Glomerular visceral epithelial cell (primary cell): Measurements from ENCODE around the gene HTR3D.
"Not testable (repeated sequence)": the region's sequence is repeated elsewhere in the genome, so short reads cannot be mapped to it uniquely, and the experiment has no call there.

Experiments used
- DNase-seq: peaks from one replicate; pipeline ENCODE4 v3.0.0-alpha.2; 2016; ENCODE audit errors: extremely low spot score

Gene HTR3D

DNA sequence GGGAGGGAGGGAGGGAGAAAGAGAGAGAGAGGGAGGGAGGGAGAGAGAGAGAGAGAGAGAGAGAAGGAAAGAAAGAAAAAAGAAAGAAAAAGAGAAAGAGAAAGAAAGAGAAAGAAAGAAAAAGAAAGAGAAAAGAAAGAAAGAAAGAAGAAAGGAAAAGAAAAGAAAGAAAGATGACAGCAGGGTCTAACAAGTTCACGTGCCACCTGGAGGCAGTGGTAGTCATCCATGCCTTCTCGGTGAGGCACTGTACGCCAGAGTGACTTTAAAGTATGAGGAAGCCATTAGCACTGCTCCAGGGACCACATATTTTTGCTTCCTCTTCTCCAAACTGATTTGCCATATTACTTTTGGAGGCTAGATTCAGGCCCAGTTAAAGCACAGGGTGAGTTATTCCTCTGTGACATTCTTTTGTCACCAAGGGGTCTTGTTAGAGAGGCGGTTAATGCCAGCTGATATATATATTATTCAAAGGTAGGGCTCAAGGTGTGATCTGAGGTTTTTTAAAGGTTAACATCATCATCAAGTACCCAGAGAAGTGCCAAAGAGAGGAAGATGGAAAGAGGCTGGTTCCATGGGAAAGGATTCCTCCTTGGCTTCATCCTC, at the start of gene HTR3D:
TSS of gene HTR3D (plus strand) at position 556 of the 606 bp plus-strand sequence. CDS start at position 556, 0 bp downstream.
- DNase-seq: peak; percentile 62

DNA sequence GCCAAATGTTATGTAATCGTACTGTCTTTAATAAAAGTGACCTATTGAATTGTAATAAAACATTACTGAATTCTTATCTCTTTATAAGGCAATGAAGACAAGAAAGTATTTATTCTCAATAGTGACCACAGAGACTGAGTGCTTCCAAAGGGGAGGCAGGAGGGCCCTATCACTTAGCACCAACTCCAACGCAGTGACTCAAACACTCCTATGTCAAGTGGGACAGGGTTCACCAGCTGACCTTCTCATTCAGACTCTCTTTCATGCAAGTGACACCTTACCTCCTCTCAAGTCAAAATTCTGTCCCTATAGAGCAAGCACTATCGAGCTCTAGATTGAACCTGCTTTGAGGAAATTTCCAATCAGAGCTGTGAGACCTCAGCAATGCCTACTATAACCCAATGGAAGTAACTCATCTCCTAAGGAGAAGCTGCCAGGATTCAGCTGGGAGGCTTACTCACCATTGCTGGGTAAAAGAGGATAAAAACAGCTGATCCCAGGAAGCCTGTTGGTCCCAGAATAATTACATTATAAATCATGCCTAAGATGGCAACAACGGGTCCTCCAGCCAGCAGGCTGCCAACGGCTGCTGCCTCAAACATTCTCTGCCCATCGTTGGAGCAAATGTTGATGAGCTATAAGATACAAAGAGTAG, 49.4 kb upstream of the HTR3D start:
- DNase-seq: no peak

DNA sequence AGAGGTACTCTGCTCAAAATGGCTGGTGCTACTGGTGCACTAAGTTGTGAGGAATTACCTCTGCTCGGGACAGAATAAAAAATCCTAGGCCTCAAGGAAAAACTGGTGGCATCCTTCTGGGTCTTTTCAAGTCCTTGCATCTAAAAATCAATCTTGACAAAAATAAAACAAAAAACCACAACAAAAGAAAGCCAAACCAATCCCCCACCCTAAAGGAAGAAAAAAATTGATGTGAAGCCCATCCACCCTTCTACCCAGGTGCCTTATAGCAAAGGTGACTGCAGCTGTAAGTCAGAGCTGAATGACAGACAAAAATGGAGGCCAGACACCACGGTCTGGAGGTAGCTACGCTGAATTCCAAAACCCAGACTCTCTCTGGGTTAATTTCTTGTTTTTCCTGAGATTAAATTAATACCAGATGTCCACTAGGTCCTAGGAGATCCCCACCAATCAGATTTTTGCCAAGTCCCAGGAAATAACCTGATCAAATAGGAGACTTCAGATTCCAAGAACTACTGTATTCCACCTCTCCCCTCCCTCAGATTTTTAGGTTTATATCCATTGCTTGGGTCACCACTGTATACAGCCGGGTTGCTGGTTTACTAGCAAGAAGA, 47.3 kb upstream of the HTR3D start:
- DNase-seq: no peak

DNA sequence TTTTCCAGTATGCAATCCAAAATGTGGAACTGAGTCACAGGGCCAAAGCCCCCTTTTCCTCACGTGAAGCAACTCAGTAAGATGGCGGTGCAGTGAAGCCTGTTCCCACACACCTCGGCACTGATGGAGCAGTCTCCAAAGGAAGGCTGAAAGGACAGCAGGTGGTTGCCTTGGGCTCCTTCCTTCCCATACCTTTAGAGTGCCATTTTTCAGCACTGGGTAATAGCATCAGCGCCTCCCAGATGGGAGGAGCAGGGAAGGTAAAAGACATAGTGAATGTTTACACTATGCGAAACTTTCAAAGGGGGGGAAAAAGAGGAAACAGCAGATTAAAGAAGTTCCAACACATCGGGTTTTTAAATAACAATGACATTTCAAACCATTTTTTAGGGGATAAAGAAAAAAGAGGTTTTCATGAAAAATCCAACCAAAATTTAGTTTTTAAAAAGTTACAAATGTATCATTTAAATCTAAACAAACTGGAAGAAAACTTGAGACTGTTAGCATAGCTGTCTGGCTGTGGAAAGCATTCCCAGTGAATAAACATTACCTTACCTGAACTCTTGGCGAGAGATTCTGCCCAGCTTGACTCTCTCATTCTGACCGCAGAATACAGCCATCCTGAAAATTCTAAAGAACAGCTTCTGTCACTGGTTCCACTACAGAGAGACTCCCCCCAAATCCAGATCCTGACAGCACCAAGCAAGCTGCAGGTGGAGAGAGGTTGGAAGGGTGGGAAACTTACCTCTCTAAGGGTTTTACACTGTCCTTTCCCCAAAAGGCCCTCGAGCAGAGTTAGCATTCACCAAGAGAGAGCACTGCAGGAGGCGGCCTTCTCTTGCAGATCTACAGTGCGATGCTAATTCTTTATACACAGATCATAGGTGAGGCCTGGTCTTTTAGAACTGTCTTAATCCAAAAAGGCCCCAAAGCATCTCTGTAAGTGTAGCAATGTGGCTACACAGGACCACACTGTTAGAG, 46.5 kb upstream of the HTR3D start:
- DNase-seq: no peak

GRCh38 chr3:183987000-183987600, 44.4 kb upstream of the HTR3D start:
- DNase-seq: no peak

GRCh38 chr3:183988216-183988790, 43.2 kb upstream of the HTR3D start:
- no peak for DNase-seq

GRCh38 chr3:183991403-183991802, 40.1 kb upstream of the HTR3D start:
- DNase-seq: no peak

DNA sequence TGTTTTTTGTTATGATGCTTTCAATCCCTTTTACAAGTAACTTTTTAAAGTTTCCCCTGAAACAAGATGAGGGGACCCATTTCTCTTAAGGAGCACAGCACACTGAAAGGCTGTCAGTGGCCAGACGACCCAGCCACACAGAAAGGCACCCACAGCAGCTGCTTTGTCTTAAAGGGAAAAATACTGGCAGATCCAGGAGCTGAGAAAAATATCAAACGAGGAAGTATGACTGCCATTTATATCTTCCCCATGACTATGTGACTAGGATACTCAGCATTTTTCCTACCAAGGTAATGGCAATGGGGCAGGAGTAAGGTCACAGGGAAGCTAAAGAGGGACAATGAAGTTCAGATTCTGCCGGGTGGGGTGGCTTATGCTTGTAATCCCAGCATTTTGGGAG, 29.8 kb upstream of the HTR3D start:
- no peak for DNase-seq

- no peak for DNase-seq
Observed at GRCh38 chr3:184002469-184002868, 29.1 kb upstream of the HTR3D start.

GRCh38 chr3:184003187-184003967, 28.2 kb upstream of the HTR3D start:
- peak; percentile 27 for DNase-seq

DNA sequence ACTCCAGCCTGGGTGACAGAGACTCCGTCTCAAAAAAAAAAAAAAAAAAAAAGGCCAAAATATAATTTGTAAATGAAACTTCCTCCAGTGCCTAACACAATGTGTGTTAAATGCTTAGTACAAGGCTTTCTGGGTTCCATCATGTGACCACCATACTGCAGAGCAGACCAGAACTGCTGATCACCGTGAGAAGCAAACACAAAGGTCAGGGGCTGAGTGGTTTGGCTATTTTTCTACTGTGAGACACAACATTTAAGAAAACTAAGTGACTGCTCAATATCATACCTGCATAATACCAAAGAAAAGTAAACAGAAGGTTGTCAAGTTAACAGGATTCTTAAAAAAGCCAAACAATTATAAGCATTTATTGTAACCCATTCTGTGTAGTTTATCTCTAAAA, 27.1 kb upstream of the HTR3D start:
- DNase-seq: no peak

DNA sequence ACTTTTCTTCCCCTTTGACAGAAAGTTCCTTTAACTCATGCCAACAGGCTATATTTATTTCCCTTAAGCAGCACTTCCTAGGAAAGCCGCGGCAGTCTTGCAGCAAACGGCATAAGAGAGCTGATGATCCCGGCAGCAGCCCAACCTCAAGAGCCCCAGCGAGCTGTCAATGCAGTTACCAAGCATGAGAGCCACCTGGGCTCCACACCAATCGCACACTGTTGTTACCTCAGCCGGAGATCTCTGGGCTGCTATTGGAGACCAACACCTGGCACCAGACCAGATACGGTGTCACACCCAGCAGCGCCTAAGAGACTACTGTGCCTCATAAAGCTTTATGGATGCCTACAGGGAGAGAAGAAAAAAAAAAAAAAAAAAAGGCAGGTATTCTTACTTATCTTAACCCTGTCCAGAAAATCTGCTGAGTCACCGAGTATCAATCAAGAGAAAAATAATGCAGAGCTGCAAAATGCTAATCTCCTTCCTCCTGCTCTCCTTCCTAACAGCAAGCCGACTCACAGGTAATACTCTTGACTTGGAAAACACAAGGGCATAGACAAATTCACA, 25.5 kb upstream of the HTR3D start:
- peak; percentile 78 for DNase-seq

- not testable (repeated sequence) for DNase-seq
Observed at GRCh38 chr3:184007143-184007813, 24.3 kb upstream of the HTR3D start.

DNA sequence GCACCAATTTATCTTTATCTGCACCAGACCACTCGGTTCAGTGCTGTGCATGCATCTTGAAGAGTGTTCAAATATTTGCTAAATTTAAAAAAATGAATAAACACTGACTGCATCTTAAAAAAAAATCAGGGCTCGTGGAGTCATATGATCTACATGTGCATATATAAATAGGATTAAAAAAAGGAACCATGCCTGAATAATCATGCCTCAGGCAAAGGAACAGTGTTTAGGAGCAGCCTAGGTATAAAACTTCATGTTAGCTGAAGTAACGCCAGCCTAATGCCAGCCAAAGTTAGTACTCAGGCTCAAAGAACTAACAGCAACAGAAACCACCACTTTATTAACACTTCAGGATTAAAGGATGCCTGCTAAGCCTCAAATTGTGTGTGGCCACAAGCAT, 23.4 kb upstream of the HTR3D start:
- DNase-seq: no peak

DNA sequence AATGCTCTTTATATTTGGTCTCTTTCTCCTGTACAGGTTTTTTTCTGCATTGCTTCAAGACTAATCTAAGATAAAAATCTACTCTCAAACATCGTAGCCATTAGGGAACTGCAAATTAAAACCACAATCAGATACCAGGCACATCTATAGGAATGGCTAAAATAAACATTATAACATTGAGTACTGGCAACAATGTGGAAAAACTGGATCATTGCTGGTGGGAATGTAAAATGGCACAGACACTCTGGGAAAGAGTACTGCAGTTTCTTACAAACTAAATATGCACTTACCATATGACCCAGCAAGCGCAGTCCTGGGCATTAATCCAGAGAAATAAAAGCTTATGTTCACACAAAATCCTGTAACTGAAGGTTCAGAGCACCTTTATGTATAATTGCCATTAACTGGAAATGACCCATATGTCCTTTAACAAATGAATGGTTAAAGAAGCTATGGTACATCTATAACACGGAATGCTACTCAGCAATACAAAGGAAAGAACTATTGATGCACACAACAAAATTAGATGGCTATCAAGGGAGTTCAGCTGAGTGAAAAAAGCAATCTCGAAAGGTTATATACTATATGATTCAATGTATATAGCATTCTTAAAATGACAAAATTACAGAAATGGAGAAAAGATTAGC, 20.2 kb upstream of the HTR3D start:
- DNase-seq: no peak

DNA sequence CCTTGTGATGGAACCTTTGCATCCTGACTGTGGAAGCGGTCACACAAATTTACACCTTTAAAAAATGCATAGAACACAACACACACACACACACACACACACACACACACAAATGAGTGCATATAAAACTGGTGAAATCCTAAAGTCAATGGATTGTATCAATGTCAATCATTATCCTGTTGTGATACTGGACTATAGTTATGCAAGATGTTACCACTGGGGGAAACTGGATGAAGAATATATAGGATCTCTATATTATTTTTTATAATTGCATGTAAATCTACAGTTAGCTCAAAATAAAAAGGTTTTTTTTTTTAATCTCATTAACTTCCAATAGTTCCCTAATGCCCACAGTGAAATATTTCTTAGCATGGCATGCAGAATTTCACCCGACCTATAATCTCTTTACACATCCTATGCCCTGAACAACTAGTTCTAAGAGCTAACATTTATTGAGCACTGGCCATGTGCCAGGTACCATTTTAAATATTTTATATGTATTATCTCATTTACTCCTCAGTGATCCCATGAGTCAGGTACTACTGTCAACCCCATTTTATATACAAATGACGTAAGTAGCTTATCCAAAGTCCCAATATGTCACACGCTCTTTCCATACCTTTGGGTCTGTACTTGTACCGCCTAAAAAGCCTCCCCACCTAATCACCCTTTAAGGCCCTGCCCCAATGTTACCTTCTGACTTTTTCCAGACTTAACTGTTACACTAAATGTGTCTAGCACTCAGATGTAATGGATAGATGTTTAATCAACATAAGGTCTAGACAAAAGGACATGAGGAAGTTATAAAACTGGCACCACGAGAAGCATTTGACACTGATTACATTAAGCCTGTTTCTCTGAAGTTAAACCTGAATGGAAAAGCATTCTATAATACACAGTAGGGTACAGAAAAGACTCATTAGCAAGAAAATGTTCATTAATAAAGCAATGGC, 19.3 kb upstream of the HTR3D start:
- no peak for DNase-seq

DNA sequence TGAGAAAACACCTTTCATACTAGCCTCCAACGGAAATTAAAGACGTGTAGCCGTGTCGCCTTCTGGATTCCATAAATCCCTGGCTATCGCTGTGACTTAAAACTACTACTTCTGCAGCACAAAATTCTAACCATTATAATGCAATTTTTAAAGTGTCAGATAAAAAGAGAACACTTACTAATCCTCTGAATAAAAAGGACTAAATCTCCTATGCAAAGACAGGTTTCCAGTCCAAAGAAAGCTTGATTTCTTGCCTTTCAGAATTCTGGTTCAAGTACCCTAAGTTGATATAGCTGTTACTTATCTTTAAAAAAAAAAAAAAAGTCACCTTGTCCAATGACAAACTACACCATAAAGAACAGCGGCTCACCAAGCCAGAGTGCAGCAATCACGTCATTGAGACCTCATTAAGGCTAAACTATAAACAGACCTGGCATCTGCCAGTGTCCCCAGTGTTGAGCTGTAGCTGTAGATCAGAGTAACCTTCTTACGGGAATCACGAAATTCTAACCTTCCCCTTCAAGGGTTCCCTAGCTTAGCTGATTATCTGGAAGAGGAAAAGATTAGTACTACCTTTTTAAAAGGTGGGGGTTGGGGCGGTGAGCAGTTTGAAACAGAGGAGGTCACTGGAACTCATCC, 16.0 kb upstream of the HTR3D start:
- DNase-seq: no peak
